ENCODE results near the gene CBFA2T3.

DNA sequence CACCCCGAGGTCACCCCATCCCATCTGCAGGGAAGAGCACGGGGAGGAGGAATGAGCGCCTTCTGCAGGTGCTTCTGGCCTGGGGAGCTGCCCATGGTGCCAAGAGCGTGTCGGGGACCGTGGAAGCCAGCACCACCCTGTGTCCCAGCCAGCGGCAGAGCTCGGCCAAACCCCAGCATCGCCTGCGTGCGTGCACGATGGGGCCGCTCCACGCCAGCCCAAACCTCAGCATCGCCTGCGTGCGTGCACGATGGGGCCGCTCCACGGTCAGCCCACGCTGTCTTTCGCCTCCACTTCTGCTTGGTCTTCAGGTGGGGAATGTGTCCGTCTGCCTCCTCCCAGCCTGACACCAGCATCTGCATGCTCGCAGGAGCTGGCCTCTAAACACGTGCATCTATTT lies 134.2 kb downstream of the CBFA2T3 start:
- TF ChIP-seq POLR2A (IDR thresholded peaks at IDR 0.05; ENCODE audit: low read length) (no peak), GATA1 (IDR thresholded peaks at IDR 0.05; ENCODE audit: low read depth, low read length) (no peak)

All from erythroblast (primary cell).